ENCODE data around the gene BIRC3. TPM values are rescaled to one million over a fixed set of nuclear protein-coding genes. Genes with fewer than 3 reads are reported as not detected.

BIRC3 gene
- total RNA-seq, 1 experiment from 2014 or later = 2.5 TPM

DNA sequence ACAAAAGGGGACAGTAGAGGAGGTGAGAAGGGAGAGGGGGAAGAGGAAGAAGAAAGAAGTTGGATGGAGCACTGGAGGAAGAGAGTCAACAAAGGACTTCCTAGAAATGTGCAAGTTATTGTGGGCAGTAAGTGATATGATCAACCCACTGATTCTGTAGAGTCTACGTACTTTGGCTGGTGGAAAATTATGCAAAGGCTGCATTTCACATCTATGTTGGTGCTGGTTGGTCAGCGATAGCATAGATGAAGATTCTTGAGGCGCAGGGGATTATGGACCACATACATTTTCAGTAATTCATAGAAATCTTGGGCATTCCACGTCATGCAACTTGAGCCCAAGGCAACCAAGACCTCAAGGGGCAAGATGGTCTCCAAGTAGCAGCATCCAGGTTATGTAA is 12.6 kb upstream of the BIRC3 start:
- TF ChIP-seq, protein P1, sequence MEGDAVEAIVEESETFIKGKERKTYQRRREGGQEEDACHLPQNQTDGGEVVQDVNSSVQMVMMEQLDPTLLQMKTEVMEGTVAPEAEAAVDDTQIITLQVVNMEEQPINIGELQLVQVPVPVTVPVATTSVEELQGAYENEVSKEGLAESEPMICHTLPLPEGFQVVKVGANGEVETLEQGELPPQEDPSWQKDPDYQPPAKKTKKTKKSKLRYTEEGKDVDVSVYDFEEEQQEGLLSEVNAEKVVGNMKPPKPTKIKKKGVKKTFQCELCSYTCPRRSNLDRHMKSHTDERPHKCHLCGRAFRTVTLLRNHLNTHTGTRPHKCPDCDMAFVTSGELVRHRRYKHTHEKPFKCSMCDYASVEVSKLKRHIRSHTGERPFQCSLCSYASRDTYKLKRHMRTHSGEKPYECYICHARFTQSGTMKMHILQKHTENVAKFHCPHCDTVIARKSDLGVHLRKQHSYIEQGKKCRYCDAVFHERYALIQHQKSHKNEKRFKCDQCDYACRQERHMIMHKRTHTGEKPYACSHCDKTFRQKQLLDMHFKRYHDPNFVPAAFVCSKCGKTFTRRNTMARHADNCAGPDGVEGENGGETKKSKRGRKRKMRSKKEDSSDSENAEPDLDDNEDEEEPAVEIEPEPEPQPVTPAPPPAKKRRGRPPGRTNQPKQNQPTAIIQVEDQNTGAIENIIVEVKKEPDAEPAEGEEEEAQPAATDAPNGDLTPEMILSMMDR (conservative IDR thresholded peaks at IDR 0.05; ENCODE audit: low read depth, low read length) = no peak
- no peak for TF ChIP-seq EZH2 (IDR thresholded peaks at IDR 0.05; ENCODE audit: borderline replicate concordance, low read depth, low read length, poor library complexity, severe bottlenecking)
- intact Hi-C loops (cut with micrococcal nuclease; ENCODE audit: unreplicated experiment) = no loop called here
- CTCF ChIA-PET = no interaction called here
- POLR2A ChIA-PET (ENCODE audit: low non-redundant PET) = no interaction called here
- BruUV-seq (replicated peaks) = no TSS peak
- no peak overlapping the region for H3K27ac ChIP-seq (ENCODE audit: low read depth, low read length, poor library complexity, severe bottlenecking)
- peaks cover 16% of the 10 kb centered on the region for H3K4me1 ChIP-seq (ENCODE audit: insufficient read depth, low read length, poor library complexity, severe bottlenecking)
- no peak for DNase-seq (ENCODE audit: low spot score)
- no peak overlapping the region for H3K4me3 ChIP-seq (ENCODE audit: low read depth, low read length, poor library complexity, severe bottlenecking)
- no peaks in the 10 kb centered on the region for H3K9me3 ChIP-seq (ENCODE audit: low read depth, low read length, poor library complexity, severe bottlenecking)
- no peaks in the 10 kb centered on the region for H3K27me3 ChIP-seq (replicated peaks; ENCODE audit: insufficient read depth, low read depth, low read length, poor library complexity)
- H3K36me3 ChIP-seq (ENCODE audit: insufficient read depth, low read length, poor library complexity, severe bottlenecking) = no peaks in the 10 kb centered on the region

DNA sequence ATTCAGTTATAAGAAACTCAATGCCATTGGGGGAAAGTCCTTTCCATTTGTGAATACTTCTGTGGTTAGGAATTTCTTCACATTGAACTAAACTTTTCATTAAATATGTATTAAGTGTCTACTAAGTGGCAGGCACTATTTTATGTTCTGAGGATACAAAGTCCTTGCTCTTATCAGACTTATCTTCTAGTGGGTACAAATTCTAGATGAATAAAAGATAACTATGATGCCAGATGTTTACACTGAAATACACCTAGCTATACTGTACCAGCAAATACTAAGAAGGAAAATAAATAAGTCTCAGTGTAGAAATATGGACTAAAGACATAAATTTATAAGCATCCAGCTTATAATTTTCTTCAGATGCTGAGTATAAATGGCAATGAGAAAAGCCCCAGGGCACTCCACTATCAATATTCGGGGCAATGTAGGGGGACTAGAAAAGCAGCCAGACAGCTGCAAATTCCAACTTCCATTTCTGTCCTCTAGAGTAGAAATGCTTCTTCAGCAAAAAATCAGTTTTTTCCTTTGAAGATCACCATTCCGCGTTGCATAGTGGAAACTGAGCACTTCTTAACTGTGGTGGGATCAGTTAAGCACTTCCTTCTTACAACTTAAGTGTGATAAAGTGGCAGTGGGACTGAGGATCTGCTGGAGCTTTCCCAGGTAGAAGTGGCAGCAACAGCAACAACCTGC is 11.8 kb upstream of the BIRC3 start:
- CTCF ChIA-PET = no interaction called here
- no TSS peak for BruUV-seq (replicated peaks)
- POLR2A ChIA-PET (ENCODE audit: low non-redundant PET) = interaction anchor here (0.7 kb wide), 1 partner anchor 1124 kb away, joined by 3 read pairs; no protein-coding TSS in a partner anchor

DNA sequence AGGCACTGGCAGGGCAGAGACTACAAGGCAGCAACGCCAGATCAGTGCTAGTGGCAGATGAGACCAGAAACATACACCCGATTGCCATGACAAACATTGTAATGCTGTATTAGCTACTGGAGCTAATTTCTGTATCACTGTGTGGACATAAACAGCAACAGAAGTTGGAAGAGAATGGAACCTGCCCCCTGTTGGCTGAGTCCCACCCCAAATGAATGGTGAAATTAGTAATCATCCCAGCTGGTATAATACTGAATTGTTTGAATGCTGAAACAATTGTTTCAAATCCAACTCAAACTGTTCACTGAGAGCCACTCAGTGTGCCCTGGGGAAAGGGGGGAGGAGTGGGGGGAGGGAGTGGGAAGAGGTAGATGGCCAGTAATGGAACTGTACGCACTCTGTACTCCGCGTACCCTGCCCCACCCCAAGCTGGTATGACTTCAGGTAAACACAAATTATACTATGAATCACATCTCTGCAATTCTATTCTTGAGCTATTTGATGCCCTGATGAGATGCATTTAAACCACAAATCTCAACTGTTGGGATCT is 11.2 kb upstream of the BIRC3 start:
- Histone ChIP-seq H3K27me3 (replicated peaks; ENCODE audit: insufficient read depth, low read depth, low read length, poor library complexity) (no peaks in the 10 kb centered on the region), H3K36me3 (ENCODE audit: insufficient read depth, low read length, poor library complexity, severe bottlenecking) (no peaks in the 10 kb centered on the region), H3K4me3 (ENCODE audit: low read depth, low read length, poor library complexity, severe bottlenecking) (no peak overlapping the region), H3K4me1 (ENCODE audit: insufficient read depth, low read length, poor library complexity, severe bottlenecking) (peaks cover 16% of the 10 kb centered on the region), H3K9me3 (ENCODE audit: low read depth, low read length, poor library complexity, severe bottlenecking) (no peaks in the 10 kb centered on the region), H3K27ac (ENCODE audit: low read depth, low read length, poor library complexity, severe bottlenecking) (no peak overlapping the region)
- no TSS peak for BruUV-seq (replicated peaks)
- POLR2A ChIA-PET (ENCODE audit: low non-redundant PET) = interaction anchor here (0.7 kb wide), 1 partner anchor 1124 kb away, joined by 3 read pairs; no protein-coding TSS in a partner anchor
- TF ChIP-seq, protein P1 (conservative IDR thresholded peaks at IDR 0.05; ENCODE audit: low read depth, low read length) = peak; percentile 34; the same call in 1 of the 2 replicates
- TF ChIP-seq EZH2 (IDR thresholded peaks at IDR 0.05; ENCODE audit: borderline replicate concordance, low read depth, low read length, poor library complexity, severe bottlenecking) = no peak
- DNase-seq (ENCODE audit: low spot score) = no peak
- CTCF ChIA-PET = no interaction called here
- intact Hi-C loops (cut with micrococcal nuclease; ENCODE audit: unreplicated experiment) = no loop called here

More for the DNA sequence above, 11.8 kb upstream of the BIRC3 start:
- Histone ChIP-seq H3K4me3 (ENCODE audit: low read depth, low read length, poor library complexity, severe bottlenecking) (no peak overlapping the region), H3K9me3 (ENCODE audit: low read depth, low read length, poor library complexity, severe bottlenecking) (no peaks in the 10 kb centered on the region), H3K27ac (ENCODE audit: low read depth, low read length, poor library complexity, severe bottlenecking) (no peak overlapping the region), H3K36me3 (ENCODE audit: insufficient read depth, low read length, poor library complexity, severe bottlenecking) (no peaks in the 10 kb centered on the region), H3K27me3 (replicated peaks; ENCODE audit: insufficient read depth, low read depth, low read length, poor library complexity) (no peaks in the 10 kb centered on the region), H3K4me1 (ENCODE audit: insufficient read depth, low read length, poor library complexity, severe bottlenecking) (peaks cover 16% of the 10 kb centered on the region)
- no peak for DNase-seq (ENCODE audit: low spot score)
- intact Hi-C loops (cut with micrococcal nuclease; ENCODE audit: unreplicated experiment) = no loop called here
- TF ChIP-seq, protein P1 (conservative IDR thresholded peaks at IDR 0.05; ENCODE audit: low read depth, low read length) = no peak
- TF ChIP-seq EZH2 (IDR thresholded peaks at IDR 0.05; ENCODE audit: borderline replicate concordance, low read depth, low read length, poor library complexity, severe bottlenecking) = no peak
